Ectodermal cell (in vitro differentiated cells): ENCODE measurements around the gene EBF3.

Experiments used
- H3K27ac ChIP-seq: 2 replicates; pipeline ENCODE4 v1.7.0; 2013; ENCODE audit warnings: mild to moderate bottlenecking, low read depth, low read length; ENCODE audit not compliant: insufficient read depth, poor library complexity, severe bottlenecking
- H3K27me3 ChIP-seq: 2 replicates; pipeline ENCODE4 v1.7.0; 2013; ENCODE audit warnings: mild to moderate bottlenecking, low read length; ENCODE audit not compliant: insufficient read depth, control insufficient read depth, poor library complexity, severe bottlenecking
- H3K36me3 ChIP-seq: one replicate; pipeline ENCODE4 v1.7.0; 2013; ENCODE audit warnings: low read length; ENCODE audit not compliant: control insufficient read depth, insufficient read depth
- H3K4me1 ChIP-seq: one replicate; pipeline ENCODE4 v1.7.0; 2013; ENCODE audit warnings: low read length; ENCODE audit not compliant: control insufficient read depth, insufficient read depth
- H3K4me3 ChIP-seq: 2 replicates; pipeline ENCODE4 v1.7.0; 2013; ENCODE audit warnings: low read depth, low read length, control low read depth; ENCODE audit not compliant: insufficient read depth
- H3K9me3 ChIP-seq: 2 replicates; pipeline ENCODE4 v1.7.0; 2013; ENCODE audit warnings: mild to moderate bottlenecking, low read length, moderate library complexity; ENCODE audit not compliant: control insufficient read depth
- WGBS, 2 experiments: methylation state at CpG; one replicate each; pipeline ENCODE4 v1.1.7; 2013; ENCODE audit warnings: missing lambda C conversion rate in 2 of 2; 5-methylcytosine and 5-hydroxymethylcytosine counted together

The EBF3 gene

DNA sequence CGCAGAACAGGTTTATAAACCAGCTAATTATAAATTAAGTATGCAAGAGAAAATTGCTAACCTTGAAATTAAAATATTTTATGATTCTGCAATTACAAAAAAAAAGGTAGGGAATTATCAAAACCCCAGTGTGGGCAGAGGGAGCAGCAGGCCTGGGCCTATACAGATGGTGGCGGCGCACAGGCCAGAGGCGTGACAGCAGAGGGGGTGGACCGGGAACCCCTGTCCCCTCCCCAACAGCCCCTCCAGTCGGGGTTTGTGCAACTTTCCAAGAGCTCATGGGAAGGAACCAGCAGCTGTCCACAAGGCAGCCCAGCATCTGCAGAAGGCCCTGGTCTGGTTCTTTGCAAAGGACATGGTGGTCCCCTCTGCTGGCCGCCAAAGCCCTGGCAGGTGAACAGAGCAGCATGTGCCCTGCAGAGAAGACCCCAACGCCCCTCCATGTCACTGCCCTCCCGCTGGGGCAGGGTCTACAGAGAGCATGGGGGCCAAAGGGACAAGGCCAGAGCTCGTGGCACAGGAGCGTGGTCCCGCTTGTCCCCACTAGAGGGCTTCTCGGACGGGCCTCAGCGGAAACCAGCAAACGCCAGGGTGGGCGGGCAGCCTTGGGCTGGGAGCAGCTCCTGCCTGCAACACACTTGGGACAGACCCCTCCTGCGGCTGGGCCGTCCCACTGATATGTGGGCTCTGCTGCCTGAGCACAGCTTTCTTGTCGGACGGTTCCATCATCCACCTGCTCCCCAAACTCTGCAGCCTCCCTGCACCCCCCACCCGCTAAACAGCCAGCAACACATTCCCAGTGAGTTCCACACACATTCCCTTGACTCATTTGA, 75.1 kb downstream of the EBF3 start:
- Histone ChIP-seq H3K9me3 (no peaks in the 10 kb centered on the region), H3K4me1 (peaks cover 11% of the 10 kb centered on the region), H3K27me3 (no peaks in the 10 kb centered on the region), H3K4me3 (no peak overlapping the region), H3K27ac (no peak overlapping the region), H3K36me3 (no peaks in the 10 kb centered on the region)
- 30 to 35% methylated on average over 21 of the region's 22 CpGs for WGBS, 2 experiments

DNA sequence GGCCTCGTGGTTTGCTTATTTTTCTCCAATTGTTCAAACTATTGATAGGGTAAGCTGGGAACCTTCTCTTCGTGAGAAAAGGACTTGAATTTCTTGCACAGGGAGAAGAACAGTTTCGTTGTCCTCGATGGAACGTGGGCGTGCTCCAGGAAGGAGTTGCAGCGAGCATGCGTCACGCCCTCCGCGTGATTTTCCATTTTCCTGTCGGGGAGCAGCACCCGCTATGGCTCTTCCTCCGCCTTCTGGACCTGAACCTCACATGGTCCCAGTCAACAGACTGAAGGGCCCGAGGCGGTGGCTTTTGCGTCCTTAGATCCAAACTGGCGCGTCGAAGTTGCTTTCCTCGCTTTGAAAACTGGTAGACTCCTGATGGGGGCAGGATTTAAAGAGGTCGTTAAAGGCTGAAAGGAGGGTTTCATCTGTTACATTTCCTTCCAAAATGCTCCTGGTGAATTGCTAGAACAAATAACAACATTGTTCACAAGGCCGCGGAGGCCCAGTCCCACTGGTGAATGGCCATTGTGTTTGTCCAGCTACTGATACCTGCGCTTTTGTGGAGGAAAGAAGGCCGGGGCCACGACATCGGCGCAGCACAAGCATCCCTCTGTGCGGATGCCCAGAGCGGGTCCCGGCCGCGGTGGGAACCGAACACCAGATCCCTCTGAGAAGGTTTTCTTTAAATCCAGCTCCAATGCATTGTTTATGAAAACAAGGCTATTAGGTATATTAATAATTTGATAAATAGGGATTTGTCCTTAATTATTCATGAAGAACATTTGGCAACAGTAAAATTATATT, 75.9 kb downstream of the EBF3 start:
- no peaks in the 10 kb centered on the region for H3K36me3 ChIP-seq

DNA sequence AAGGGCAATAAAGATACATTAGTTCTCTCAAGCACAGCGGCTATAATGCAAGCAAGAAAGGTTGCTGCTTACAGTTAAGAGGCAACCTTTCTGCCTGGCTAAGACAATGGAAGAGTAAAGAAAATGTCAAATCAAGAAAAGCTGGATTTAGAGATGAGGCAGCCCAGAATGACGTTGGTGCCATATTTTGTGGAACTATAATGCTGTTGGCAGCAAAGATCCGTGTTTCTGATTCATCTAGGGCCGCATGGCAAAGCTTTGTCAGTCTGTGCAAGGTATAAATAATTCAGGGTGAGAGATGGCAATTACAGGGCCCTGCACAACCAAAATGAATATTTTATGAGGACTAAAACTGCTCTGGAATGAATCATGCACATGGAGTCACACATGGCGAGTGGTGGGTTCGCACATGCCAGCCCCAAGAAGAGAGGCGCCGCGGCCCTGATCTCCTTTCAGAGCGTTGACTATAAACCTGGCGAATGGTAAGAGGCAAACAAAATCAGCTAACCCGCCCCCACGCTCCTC, 76.6 kb downstream of the EBF3 start:
- Histone ChIP-seq H3K4me1 (peaks cover 15% of the 10 kb centered on the region), H3K27me3 (no peaks in the 10 kb centered on the region), H3K9me3 (no peaks in the 10 kb centered on the region), H3K4me3 (no peak overlapping the region), H3K36me3 (no peaks in the 10 kb centered on the region), H3K27ac (no peak overlapping the region)
- 96 to 98% methylated on average over 13 of the region's 13 CpGs for WGBS, 2 experiments

More for the DNA sequence above, 75.9 kb downstream of the EBF3 start:
- WGBS, 2 experiments: 95 to 96% methylated on average over 35 of the region's 35 CpGs
- Histone ChIP-seq H3K9me3 (no peaks in the 10 kb centered on the region), H3K27ac (no peak overlapping the region), H3K4me1 (peaks cover 14% of the 10 kb centered on the region), H3K4me3 (no peak overlapping the region), H3K27me3 (no peaks in the 10 kb centered on the region)

DNA sequence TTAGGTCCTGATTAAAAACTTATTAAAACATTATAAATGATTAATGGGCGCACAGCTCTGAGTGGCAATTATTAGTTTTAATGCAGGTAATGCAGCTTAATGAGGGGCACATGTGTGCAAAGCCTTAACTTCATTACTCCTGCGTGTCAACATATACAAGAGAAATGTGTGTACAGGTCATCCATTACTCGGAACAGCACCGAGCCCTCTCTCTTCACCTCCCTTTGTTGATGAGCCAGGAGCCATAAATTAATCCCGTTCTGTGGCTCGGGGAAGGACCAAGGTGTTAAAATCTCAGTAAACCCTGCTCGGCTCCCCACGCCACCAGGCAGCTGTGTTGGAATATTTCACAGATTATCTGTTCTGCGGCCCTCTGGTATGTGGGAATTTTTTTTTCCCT, 77.8 kb downstream of the EBF3 start:
- H3K4me1 ChIP-seq: peaks cover 15% of the 10 kb centered on the region
- no peaks in the 10 kb centered on the region for H3K36me3 ChIP-seq
- no peaks in the 10 kb centered on the region for H3K9me3 ChIP-seq
- no peaks in the 10 kb centered on the region for H3K27me3 ChIP-seq
- no peak overlapping the region for H3K4me3 ChIP-seq
- WGBS, 2 experiments: 85 to 86% methylated on average over 9 of the region's 9 CpGs
- H3K27ac ChIP-seq: no peak overlapping the region

DNA sequence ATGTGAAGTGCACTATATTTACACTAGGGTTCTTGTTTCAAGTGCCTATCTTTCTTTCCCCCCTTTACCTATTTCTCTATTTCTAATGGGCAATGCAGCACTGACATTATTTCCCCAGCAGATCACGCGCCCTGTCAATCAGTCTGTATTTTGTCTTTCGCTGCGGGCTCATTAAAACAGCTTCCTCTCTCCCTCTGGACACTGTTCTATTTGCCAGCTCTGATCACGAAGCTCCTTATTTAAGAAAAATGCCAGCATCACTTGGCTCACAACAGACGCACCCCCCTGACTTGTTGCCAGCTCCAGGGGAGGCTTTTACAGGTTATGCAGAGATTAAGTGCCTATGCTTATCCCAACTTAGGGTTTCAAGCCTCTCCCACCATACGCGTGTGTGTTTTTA, 78.5 kb downstream of the EBF3 start:
- H3K9me3 ChIP-seq: no peaks in the 10 kb centered on the region
- peaks cover 15% of the 10 kb centered on the region for H3K4me1 ChIP-seq
- 92 to 96% methylated on average over 8 of the region's 8 CpGs for whole genome bisulfite sequencing, 2 experiments
- H3K4me3 ChIP-seq: no peak overlapping the region
- H3K36me3 ChIP-seq: no peaks in the 10 kb centered on the region
- no peaks in the 10 kb centered on the region for H3K27me3 ChIP-seq
- H3K27ac ChIP-seq: no peak overlapping the region

DNA sequence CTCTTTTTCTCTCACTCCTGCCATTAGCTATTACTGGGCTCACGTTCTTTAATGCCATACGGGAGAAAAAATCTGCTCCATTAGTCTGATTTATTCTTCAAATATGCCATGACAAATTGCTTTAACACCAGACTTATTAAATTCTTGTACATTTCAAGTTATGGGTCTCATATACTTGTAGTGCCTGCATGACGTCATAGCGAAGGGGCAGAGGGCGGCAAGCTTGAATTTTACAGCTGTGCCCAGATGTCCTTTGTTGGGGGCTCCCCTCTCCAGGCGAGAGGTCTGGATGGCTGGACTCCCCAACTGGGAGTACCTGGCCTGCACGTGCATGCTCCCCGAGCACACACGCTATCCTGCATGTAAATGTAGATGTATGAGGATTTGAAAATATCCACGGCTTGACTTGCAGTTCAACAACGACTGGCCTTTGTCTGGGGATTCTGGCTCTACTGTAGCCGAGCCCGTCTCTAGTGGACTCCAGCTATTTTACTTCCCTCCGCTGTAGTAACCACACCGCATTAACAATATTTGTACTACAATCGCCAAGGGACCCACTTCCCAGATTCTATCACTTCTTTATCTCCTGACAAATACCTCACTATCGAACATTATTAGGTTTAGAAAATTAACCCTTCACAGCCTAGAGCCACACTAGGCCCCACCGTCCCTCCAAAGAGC, 79.5 kb downstream of the EBF3 start:
- Histone ChIP-seq H3K27ac (no peak overlapping the region), H3K4me3 (no peak overlapping the region), H3K4me1 (peaks cover 14% of the 10 kb centered on the region), H3K27me3 (no peaks in the 10 kb centered on the region), H3K36me3 (no peaks in the 10 kb centered on the region), H3K9me3 (no peaks in the 10 kb centered on the region)
- WGBS, 2 experiments: 93 to 96% methylated on average over 18 of the region's 18 CpGs

DNA sequence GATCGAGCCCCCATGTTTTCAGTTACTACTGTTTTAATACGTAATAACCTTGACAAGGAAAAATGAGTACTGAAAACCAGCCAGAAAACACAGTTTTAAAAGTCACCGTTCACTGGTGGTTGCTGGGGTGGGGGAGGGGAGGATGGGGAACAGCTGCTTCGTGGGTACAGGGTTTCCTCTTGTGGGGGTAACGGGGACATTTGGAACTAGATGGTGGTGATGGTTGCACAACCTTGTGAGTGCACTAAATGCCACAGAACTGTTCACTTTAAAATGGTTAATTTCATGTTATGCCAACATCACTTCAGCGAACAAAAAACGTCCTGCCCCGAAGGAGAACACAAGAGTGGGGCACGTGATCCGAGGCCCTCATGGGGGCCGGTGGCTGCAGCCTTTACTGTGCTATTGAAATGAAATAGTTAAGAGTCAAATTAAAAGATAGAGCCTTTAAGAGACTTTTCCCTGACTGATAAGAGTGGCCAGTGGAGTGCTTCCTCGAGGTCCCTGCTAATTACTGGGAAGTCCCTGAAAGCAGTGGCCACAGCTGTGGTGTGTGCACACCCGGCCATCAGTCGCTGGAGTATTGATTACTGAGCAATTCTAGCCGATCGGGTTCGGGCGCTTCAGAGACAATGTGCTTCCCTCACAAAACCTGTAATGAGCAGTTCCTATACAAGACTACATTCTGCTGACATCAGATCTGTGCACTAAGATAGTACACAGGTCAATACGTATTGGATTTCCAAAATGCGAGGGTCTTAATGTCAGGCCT, 80.3 kb downstream of the EBF3 start:
- H3K27me3 ChIP-seq: no peaks in the 10 kb centered on the region
- no peak overlapping the region for H3K4me3 ChIP-seq
- H3K36me3 ChIP-seq: no peaks in the 10 kb centered on the region
- peaks cover 11% of the 10 kb centered on the region for H3K4me1 ChIP-seq
- no peak overlapping the region for H3K27ac ChIP-seq
- H3K9me3 ChIP-seq: no peaks in the 10 kb centered on the region
- WGBS, 2 experiments: 93 to 94% methylated on average over 20 of the region's 20 CpGs

DNA sequence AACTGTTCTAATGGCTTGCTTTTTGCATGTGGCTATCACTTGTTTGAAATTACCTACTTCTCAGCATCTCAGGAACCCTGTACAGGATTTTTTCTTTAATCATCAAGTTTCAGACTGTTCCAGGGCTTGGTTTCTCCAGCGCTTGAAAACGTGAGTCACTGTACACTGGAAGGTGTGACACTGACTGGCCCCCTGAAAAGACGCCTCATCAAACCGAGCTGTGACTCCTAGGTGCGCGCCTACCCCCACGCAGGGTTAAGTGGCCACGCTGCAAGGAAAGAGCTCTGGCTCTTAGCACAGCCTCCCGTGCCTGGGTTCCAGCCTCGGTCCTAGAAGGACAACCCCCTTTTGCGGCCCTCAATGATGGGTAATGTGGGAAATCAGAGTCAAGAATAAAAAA, 81.0 kb downstream of the EBF3 start:
- no peak overlapping the region for H3K4me3 ChIP-seq
- peaks cover 11% of the 10 kb centered on the region for H3K4me1 ChIP-seq
- no peaks in the 10 kb centered on the region for H3K36me3 ChIP-seq
- no peak overlapping the region for H3K27ac ChIP-seq
- no peaks in the 10 kb centered on the region for H3K27me3 ChIP-seq
- 90 to 94% methylated on average over 11 of the region's 11 CpGs for WGBS, 2 experiments
- no peaks in the 10 kb centered on the region for H3K9me3 ChIP-seq

DNA sequence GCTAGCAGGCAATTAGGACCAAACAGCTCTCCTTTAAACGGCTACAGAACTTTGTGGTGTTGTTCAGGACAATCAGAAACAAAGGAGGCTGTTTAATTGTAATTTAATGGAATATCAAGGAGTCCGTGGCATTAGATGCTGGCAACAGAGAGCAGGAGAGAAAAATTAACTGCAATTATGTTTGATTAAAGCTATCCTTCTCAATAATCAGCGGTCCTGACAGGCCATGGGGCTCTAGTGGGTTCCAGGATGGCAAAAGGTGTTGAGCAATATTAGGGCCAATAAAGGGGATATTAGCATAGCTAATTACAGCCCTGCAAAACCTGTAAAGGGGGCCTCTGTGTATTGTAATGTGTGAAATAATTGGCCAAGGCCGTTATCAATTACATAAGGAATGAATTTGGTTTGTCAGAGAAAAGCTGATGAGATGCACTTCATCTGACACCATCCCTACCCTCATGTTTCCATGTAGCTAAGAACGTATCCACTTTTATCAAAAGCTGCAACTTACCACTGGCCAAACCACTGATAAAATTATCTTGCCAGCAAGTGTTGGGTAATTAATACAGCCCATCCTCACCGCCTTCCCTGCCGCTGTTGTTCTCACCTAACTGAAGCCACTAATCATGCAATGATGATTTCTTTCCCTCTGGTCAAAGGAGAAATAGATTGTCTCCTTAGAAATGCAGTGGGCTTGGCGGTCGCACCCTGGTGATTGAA, 81.6 kb downstream of the EBF3 start:
- H3K36me3 ChIP-seq: no peaks in the 10 kb centered on the region
- H3K27ac ChIP-seq: no peak overlapping the region
- H3K4me1 ChIP-seq: peaks cover 11% of the 10 kb centered on the region
- no peak overlapping the region for H3K4me3 ChIP-seq
- H3K9me3 ChIP-seq: no peaks in the 10 kb centered on the region
- H3K27me3 ChIP-seq: no peaks in the 10 kb centered on the region
- 88 to 89% methylated on average over 9 of the region's 9 CpGs for WGBS, 2 experiments
